22Rv1 (cell line): Measurements from ENCODE around the gene ABCC8.

ENCODE experiments used
- ZFX ChIP-seq: fragments of 450-650 bp; IDR thresholded peaks from 2 replicates; pipeline ENCODE4 v1.6.1; 2017; ENCODE audit warnings: antibody characterized with exemption, borderline replicate concordance
- TF ChIP-seq, protein P1 (sequence below): fragments of 450-650 bp; IDR thresholded peaks from 2 replicates; pipeline ENCODE4 v1.5.1; 2017; ENCODE audit warnings: mild to moderate bottlenecking

DNA sequence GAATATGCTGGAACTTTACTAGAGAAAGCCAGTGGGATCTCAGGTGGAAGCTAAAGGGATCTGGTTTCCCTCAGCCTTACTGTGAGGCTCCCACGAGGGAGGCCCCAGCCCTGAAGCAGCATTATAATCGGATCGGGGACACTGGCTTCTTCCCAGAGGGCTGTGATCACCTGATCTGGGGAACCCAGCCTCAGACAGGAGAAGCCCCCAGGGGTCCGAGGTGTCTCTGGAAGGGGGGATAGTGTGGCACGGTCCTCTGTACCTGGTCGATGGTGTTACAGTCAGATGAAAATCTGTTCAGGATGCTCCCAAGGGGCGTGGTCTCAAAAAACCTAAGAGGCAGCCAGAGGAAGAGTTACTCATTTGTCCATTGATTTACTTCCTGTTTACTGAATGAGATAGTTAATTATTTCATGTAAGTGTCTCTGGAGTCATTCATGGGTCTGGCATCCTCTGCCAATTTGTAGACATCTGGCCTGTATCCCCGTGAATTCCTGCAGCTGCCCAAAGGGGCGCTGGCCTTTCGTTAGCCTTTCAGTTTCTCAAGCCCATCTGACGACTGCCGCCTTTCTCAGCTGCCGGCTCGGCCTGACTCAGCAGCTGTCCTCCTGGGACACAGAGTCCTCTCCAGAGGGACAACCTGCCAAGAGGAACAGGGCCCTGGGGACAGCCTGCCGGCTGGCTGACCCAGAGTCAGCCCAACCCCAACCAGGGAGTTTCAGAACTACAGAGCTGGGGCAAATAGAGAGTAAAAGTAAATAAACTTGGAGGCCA lies 71.2 kb downstream of the ABCC8 start:
- TF ChIP-seq, protein P1, sequence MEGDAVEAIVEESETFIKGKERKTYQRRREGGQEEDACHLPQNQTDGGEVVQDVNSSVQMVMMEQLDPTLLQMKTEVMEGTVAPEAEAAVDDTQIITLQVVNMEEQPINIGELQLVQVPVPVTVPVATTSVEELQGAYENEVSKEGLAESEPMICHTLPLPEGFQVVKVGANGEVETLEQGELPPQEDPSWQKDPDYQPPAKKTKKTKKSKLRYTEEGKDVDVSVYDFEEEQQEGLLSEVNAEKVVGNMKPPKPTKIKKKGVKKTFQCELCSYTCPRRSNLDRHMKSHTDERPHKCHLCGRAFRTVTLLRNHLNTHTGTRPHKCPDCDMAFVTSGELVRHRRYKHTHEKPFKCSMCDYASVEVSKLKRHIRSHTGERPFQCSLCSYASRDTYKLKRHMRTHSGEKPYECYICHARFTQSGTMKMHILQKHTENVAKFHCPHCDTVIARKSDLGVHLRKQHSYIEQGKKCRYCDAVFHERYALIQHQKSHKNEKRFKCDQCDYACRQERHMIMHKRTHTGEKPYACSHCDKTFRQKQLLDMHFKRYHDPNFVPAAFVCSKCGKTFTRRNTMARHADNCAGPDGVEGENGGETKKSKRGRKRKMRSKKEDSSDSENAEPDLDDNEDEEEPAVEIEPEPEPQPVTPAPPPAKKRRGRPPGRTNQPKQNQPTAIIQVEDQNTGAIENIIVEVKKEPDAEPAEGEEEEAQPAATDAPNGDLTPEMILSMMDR = no peak
- TF ChIP-seq ZFX = no peak
